ENCODE measurements around the gene LYPLA2. TPM values are rescaled to one million over a fixed set of nuclear protein-coding genes. Genes with fewer than 3 reads are reported as not detected.

LYPLA2 gene
- 59.0 and 68.0 TPM in 2 replicates for total RNA-seq (2014; rRNA removed; shearing (Covaris generic))

DNA sequence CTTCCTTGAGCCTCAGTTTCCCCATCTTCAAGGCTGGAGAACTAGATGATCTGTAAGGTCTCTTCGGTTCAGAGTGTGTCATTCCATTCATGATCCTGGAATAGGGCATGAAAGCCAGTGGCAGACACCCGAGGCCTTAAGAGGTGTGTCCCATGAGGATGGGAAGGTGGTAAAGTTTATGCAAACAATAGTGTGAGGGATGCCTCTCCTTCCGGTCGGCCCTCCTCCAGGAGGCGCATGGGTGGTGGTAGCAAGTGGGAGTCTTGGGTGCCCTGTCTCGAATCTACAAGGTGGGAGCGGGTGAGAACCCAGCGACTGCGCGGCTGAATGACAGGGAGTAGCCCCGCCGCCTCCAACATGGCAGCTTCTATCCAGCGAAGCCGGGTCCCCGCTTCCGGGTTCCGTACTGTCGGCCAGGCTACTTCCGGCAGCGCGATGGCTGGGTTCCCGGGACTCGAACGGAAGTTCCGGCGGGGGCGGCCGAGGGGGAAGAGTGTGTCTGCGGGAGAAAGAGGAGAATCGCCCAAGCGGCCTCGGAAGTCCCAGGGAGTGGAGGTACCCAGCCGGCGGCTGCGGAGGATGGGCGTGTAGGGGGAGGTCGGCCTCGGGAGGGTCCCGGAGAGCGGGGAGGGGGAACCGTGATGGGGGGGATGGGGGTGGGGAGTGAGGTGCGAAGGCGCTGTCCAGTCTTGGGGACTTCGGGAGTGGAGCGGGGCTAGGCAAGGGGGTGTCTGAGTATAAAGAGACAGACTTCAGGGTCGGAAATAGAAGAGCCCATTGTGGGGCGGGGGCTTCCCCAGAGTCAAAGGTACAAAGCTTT, at the start of gene LYPLA2:
Gene LYPLA2 (plus strand): TSS at position 450 of the 820 bp plus-strand sequence. CDS start 1,538 bp downstream, outside the sequence.
- peak; percentile 73 for DNase-seq (ENCODE audit: low spot score)

DNA sequence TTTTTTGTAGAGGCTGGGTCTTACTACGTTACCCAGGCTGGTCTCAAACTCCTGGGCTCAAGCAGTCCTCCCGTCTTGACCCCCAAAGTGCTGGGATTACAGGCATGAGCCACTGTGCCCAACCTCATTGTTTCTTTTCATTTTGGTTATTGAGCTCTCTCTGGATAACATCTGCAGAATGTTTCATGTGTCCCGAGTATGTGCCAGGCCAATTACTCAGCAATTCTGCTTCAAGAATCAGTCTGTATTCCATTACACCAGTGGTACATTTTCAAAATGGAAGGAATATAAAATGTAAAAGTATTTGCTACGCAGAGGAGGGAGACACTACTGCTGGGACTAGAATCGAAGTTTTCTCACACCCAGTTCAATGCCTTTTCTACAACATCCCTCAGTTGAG, 49.3 kb upstream of the LYPLA2 start:
- DNase-seq (ENCODE audit: low spot score), result no peak

- DNase-seq (ENCODE audit: low spot score), result no peak
These were observed 48.2 kb upstream of the LYPLA2 start for GRCh38 chr1:23742670-23743286.

DNA sequence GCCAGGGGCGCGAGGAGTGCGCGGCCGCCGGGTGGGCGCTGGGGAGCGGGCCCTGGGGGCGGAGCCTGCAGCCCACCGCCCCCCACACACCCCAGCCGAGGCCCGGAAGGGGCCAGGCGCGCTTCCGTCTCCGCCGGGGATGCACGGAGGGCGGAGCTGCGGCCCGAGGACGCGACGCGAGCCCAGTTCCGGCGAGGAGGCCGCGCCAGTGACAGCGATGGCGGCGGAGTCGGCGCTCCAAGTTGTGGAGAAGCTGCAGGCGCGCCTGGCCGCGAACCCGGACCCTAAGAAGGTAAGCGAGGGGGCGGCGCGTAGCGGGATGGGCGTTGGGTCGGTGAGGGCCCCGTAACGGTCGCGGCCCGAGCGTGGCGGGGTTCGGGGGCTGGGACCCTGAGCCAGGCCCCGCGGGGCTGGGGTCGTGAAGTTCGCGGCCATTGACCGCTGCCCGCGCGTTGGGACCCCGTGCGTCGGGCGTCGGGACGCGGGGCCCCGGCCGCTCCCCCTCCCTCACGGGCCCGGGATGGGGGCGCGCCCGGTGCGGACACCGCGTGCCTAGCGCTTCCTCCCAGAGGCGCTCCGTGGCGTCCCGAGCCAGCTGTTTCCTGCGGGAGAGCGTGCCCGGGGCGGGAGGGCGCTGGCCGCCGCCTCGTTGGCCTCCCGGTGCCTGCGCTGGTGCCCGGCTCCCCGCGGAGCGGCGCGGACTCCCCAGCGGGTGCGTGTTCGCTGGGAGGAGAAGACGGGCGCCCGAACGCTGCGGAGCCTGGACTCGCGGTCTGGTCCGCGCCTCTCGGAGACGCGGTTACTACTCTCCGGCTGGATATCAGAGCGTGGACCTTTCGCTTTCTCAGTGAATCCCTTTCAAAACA, 47.4 kb upstream of the LYPLA2 start, which contains the start of gene ELOA:
Gene ELOA (plus strand): TSS at position 185 of the 866 bp plus-strand sequence. CDS start 33 bp downstream, at position 218.
- DNase-seq (ENCODE audit: low spot score), result no peak

DNA sequence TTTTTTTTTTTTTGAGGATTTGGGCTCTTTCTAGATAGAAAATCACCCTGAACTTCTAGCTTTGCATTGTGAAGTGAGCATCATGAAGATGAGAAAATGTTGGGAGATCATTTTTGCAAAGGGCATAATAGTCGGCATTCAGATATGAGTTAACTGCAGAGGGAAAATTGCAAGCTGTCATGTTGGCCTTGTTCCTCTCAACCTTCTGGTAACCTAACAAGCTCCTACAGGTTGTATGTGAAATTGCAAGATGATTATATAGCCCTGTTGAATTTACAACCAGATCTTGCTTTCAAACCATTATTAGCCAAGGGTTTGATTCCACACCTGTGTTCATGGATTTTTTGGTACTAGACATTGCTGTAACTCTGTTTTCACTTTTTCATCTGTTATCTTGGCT, 45.4 kb upstream of the LYPLA2 start:
- DNase-seq (ENCODE audit: low spot score), result no peak

DNA sequence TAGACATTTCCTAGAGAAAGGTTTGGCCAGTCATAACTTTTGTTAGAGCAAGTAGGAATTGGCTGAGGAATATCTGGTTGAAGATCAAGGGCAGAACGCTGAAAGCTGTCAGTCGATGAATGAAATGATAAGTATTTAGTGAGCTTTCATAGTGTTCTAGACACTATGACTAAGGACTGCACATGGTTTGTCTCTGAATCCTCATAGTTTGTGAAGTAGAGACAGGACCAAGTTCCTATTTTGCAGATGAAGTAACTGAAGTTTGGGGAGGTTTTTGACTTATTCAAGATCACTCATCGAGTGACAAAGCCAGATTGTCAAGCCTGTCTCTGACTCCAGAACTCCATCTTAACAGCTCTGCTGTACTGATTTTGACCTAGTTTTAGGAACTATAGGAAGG, 42.9 kb upstream of the LYPLA2 start:
- DNase-seq (ENCODE audit: low spot score), result no peak

GRCh38 chr1:23751050-23751814, 39.7 kb upstream of the LYPLA2 start:
- no peak for DNase-seq (ENCODE audit: low spot score)

- no peak for DNase-seq (ENCODE audit: low spot score)
These were observed 39.1 kb upstream of the LYPLA2 start for GRCh38 chr1:23751815-23752200.

GRCh38 chr1:23752909-23753308, 38.0 kb upstream of the LYPLA2 start:
- no peak for DNase-seq (ENCODE audit: low spot score)

DNA sequence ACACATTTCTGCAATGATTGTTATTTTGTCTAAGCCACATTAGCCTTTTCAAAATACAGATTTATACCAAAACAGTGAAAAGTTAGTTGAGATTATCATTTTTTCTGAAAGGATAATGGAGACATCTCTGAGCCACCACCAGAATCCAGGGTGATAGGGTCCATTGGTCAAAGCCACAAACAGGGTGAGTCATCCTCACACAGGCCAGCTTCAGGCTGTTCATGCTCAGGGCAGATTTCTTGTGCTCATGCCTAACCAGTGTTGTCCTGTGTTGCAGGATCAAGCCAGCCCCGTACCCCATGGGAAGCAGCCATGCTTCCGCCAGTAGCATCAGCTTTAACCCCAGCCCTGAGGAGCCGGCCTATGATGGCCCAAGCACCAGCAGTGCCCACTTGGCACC, 34.3 kb upstream of the LYPLA2 start:
- peak; percentile 51 for DNase-seq (ENCODE audit: low spot score)

DNA sequence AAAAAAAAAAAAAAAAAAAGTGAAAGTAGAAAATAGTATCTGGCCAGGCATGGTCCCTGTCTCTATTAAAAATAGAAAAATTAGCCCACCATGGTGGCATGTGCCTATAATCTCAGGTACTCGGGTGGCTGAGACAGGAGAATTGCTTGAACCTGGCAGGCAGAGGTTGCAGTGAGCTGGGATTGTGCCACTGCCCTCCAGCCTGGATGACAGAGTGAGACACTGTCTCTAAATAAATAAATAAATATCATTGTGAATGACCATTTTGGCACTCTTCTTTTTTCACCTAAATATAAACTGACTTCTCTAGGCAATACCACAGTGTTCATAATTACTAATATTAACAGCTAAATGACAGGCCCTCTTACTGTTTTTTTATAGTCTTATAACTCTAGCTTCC, 33.1 kb upstream of the LYPLA2 start:
- DNase-seq (ENCODE audit: low spot score), result no peak

GRCh38 chr1:23759277-23759676, 31.7 kb upstream of the LYPLA2 start:
- DNase-seq (ENCODE audit: low spot score), result no peak

- DNase-seq (ENCODE audit: low spot score), result no peak
These were observed 27.8 kb upstream of the LYPLA2 start for GRCh38 chr1:23763041-23763577.

DNA sequence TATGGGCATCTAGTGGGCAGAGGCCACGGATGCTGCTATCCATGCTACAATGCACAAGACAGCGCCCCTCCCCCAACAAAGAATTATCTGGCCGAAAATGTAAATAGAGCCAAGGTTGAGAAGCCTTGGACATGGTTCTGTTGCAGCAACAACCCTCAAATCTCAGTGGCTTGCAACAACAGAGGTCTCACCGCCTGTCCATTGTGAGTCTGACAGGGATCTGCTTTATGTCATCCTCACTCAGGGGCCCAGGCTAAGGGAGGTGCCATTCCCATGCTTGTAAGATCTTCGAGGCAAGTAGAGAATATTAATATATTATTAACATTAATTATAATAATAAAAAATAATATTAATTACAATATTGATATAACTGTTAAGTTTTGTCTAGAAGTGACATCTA, 22.2 kb upstream of the LYPLA2 start:
- no peak for DNase-seq (ENCODE audit: low spot score)

GRCh38 chr1:23772049-23772853, 18.7 kb upstream of the LYPLA2 start:
- DNase-seq (ENCODE audit: low spot score), result peak; percentile 58

DNA sequence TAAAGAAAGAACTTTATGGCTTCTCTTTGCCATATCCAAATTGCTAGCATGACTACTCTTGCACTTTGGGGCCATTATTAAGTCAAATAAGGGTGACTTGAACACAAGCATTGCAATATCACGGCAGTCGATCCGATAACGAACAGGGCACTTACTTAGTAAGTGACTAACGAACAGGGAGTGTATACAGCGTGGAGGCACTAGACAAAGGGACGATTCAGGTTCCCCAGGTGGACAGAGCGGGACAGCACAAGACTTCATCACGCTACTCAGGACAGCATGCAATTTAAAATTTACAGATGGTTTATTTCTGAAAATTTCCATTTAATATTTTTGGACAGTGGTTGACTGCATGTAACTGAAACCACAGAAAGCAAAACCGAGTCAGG, 18.1 kb upstream of the LYPLA2 start:
- DNase-seq (ENCODE audit: low spot score), result no peak

DNA sequence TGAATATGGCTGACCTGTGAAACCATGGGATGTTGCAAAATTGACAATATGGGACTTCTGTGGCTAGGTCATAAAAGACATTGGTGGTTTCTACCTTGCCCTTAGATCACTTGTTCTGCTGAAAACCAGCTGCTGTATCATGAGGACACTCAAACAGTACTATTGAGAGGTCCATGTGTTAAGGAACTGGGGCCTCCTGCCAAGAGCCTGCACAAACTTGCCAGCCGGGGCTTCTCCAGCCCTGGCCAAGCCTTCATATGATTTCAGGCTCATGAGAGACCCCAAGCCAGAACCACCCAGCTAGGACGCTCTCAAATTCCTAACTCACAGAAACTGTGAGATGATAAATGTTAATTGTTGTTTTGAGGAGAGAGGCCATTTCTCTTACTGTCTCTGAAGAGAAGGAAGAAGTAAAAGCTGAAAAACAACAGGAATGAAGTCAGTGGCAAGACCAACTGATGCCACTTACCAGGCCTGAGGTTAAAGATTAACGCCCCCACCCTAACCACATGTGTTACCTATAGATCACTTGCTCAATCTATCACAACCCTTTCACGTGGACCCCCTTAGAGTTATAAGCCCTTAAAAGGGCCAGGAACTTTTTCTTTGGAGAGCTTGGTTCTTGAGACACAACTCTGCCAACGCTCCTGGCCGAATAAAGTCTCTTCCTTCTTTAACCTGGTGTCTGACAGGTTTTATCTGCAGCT, 16.6 kb upstream of the LYPLA2 start:
- no peak for DNase-seq (ENCODE audit: low spot score)

- no peak for DNase-seq (ENCODE audit: low spot score)
These were observed 14.7 kb upstream of the LYPLA2 start for GRCh38 chr1:23776217-23776616.

DNA sequence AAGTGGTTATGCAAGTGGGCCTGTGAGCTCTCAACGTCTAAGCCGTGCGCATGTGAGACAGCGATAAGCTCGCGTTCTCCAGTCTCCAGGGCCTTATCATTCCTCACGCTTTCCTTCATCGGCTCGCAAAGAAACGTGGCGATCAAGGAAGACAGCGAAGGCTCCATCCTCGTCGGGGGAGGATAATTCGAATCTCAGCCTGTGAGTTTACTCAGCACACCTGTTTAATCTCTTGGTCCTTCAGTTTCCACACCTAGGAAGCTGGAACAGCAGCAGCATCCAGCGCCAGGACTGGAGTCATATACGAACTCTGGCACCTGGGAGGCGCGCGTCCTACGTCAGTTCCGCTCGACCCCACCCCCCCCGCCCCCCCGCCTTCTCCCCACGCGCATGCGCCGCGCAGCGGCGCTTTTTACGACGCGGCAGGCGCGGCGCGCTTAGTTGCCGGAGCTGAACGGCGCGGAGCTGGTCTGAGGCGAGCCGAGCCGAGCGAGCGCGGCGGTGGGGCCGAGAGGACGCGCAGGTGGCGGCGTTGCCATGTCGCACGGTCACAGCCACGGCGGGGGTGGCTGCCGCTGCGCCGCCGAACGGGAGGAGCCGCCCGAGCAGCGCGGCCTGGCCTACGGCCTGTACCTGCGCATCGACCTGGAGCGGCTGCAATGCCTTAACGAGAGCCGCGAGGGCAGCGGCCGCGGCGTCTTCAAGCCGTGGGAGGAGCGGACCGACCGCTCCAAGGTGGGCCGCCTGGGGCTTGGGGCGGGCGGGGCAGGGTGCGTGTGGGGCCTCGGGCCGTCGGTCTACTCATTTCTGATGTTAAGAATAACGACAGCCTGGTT, 12.7 kb upstream of the LYPLA2 start, which contains the start of gene PITHD1:
Gene PITHD1 (plus strand): TSS at position 440 of the 836 bp plus-strand sequence. CDS start 98 bp downstream, at position 538.
- DNase-seq (ENCODE audit: low spot score), result peak; percentile 53

Data from A172 (cell line).